CD4-positive, alpha-beta T cell treated with Interferon gamma for 1 hour (primary cell): Measurements from ENCODE around the gene CTNNBIP1.
A peak's percentile ranks its signal among the peaks of the same experiment; 100 is the strongest.

ENCODE experiments used
- DNase-seq: peaks from one replicate; pipeline ENCODE4 v3.0.0-alpha.2; 2020

CTNNBIP1 gene

DNA sequence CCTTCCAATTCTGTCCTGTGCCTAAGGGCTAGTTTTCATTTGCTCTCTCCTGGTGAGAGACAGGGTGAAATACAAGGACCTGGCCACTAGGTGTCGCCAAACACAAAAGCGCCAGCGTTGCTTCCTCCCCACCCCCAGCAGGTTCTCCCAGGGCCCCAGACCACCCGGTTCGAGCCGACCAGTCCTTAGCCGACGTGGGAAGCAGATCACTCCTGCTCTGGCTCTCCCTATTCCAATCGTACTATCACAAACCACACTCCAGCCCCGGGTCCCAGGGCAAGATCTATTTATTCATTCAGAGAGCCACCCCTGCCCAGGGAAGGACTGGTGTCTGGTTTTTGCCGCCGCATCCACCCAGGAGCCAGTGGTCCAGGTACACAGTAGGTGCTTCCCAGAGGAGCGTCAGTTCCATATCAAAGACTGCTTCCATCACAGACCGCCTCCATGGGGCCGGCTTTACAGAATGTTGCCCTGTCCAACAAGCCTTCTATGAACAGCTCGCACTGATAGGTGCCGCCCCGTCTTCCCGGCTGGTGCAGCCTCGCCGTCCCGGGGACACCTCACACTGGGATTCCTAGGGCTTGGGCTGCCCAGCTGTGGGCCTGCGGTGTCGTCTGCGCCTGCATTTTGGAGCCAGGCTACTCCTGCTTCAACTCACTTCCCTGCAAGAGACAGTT is 35.0 kb downstream of the CTNNBIP1 start:
- DNase-seq, result peak; percentile 69

- DNase-seq, result no peak
These were observed 35.7 kb downstream of the CTNNBIP1 start for GRCh38 chr1:9874412-9874811.

GRCh38 chr1:9873992-9874391 is 36.1 kb downstream of the CTNNBIP1 start:
- DNase-seq, result no peak

DNA sequence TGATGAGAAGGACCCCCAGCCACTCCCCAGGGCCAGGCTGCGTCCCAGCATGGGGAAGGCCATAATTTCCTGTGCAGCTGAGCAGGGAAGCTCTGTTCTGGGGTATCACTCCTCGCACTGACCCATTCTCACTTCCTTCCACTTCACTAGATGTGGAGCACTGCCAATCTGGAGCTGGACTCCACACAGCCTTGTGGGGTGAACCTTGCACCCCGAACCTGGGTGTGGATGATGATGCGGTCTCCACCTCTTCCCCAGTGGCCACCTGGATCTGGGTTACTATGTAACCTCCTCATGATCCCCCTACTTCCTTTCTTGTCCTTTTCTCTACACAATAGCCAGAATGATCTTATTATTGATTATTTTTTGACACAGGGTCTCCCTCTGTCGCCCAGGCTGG is 36.7 kb downstream of the CTNNBIP1 start:
- DNase-seq, result no peak

- no peak for DNase-seq
These were observed 37.5 kb downstream of the CTNNBIP1 start for GRCh38 chr1:9872430-9873165.

- no peak for DNase-seq
These were observed 38.2 kb downstream of the CTNNBIP1 start for GRCh38 chr1:9871707-9872425.

GRCh38 chr1:9871021-9871420 is 39.0 kb downstream of the CTNNBIP1 start:
- no peak for DNase-seq

DNA sequence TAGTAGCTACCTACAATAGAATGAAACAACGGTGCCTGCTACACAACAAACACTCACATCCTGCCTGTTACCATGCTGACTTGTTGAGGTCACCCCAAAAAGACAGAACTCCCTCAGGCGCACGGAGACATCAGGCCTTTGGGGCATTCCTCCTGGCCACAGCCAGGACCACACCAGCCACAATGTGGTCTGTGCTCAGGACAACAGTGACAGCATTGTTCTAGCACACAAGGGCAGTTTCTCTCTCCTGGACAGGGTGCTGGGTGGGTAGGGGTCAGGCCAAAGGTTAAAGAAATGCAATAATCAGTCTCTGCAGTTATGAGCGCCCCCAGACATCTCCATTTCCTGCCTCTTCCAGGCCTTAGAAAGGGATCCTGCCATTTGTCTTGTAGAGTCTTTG is 39.5 kb downstream of the CTNNBIP1 start:
- DNase-seq, result no peak

- DNase-seq, result no peak
These were observed 40.2 kb downstream of the CTNNBIP1 start for GRCh38 chr1:9869831-9870251.

GRCh38 chr1:9868244-9868590 is 41.9 kb downstream of the CTNNBIP1 start:
- DNase-seq, result no peak

DNA sequence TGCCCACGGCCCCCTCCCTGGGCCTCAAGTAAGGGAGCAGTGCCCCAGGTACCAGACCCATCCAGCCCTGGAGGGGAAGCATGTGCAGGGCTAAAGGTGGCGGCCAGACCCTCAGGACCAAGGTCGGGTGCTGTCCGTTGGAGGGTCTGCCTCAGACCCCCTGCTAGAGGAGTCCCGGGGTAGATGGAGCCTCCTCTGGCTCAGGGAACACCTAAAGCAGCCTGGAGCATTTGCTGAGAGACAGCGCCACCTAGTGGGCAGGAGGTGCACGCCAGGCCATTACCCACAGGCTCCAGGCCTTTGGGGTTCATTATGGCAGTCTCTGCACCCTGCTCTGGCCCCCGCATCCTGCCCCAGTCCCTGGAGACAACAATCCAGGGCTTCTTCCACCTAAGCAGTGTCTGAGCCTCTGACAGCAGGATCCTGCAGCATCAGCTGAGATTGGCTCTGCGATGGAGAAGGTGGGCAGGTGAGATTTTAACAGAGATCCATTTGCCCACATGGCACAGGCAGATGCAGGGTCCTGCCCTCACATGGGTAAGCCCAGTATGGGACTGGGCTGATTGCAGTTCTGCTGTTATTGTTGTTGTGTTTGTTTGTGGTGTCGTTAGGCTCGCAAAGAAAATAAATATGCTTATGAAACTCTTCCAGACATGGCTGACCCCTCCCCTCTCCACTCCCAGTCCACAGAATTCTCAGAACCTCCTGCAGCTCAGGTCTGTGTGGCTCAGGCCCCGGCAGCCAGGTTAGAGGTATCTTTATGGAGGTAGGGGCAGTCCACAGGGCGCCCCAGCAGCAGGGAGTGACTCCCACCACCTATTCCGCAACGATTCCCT is 42.4 kb downstream of the CTNNBIP1 start:
- peak; percentile 79 for DNase-seq

DNA sequence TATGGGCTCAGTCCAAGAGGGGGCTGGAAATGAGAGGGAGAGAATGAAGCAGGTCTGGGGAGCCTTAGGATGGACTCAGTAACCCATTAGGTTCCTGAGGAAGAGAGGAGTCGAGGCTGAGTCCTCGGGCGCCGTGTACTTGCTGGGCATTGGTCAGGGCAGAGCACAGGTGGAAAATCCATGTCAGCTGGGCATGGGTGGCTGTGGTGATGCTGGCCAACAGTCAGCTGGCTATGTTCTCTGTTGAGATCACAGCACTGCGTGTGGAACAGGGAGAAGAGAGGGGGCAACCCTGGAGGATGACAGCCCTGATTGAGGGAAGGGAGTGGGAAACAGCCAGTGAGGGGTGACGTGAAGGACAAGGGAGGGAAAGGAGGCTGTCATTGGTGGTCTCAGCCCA is 43.2 kb downstream of the CTNNBIP1 start:
- DNase-seq, result no peak

DNA sequence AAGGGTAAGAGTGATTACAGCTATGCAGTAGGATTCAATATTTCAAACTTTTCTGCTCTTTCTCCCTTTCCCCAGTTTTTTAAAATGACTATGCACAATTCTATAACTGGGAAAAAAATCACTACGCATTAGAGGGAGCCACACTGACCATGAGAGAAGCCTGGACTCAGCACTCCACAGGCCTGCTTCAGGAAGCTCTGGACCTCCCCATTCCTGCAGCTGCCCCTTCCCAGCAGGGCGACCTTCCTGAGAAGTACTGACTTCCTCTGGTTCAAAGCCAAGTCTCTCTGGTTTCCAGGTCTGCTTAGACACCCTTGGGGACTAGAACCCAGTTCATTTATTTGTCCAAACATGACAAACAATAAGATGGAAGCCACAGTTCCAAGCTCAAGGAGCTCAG is 44.3 kb downstream of the CTNNBIP1 start:
- no peak for DNase-seq

DNA sequence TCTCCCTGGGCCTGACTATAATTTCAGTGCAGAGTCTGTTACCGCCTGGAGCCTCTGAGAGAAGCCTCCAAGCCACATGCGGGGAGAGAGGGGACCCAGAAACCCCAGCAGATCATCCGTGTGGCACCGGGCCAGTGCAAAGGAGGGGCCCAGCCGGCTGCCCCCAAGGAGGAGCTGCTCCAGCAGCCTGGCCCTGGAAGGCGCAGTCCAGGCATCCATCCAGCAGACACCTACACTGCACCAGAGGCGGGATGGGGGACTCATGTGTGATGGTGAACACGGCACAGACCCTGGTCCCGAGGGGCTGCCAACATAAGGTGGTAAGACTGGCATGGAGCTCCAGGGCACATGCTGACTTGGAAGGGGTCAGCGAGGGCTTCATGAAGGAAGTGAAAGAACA is 46.7 kb downstream of the CTNNBIP1 start:
- no peak for DNase-seq

DNA sequence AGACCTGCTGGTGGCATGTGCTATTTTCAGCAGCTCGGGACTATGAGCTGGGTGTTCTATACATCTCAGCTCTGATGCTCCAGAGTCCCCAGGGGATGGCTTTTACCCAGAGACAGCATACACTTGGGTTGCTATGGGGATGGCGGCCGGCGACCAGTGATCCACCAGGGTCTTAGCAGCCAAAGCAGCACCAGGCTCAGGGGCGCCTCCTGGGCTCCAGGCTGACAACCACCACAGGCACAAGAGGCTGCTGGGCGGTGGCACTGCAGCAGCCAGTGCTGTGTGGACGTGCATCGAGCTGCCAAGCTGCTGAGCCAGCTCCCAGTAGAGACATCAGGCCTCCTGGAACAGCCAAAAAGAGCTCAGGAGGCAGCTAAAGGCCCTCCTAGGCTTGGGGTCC is 48.7 kb downstream of the CTNNBIP1 start:
- DNase-seq, result no peak

GRCh38 chr1:9860887-9861286 is 49.2 kb downstream of the CTNNBIP1 start:
- no peak for DNase-seq

DNA sequence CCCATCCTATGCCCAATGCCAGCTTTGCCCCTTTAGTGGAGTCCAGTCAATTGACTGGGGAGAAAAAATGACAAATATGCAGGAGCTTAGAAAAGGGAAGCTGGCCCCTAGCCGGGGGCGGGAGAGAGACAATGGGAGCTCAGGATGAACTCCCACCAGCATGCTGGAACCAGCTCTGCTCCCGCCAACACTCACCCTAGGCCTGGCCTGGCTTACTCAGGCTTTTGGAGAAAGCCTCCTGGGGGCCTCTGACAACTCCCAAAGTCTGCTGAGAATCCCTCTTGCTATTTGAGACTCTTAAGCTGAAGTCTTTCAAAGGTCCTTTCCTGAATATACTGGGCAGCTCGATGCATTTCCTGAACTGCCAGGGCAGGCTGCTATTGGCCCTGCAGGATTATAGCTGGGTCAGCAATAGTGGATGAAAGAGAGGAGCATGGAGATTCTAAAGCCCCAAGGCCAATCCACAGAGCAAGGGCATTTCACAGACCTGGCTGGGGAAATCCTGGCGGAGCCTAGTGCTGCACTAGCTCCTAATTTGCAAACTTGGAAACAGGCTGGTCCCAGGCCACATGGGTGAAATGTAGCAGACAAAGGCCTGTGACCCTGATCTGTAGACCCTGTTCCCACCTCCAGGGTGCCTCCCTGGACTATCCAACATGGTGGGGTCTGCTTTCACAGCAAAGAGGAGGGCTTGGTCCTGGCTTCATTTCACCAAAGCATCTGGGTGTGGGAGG is 50.6 kb downstream of the CTNNBIP1 start:
- no peak for DNase-seq

DNA sequence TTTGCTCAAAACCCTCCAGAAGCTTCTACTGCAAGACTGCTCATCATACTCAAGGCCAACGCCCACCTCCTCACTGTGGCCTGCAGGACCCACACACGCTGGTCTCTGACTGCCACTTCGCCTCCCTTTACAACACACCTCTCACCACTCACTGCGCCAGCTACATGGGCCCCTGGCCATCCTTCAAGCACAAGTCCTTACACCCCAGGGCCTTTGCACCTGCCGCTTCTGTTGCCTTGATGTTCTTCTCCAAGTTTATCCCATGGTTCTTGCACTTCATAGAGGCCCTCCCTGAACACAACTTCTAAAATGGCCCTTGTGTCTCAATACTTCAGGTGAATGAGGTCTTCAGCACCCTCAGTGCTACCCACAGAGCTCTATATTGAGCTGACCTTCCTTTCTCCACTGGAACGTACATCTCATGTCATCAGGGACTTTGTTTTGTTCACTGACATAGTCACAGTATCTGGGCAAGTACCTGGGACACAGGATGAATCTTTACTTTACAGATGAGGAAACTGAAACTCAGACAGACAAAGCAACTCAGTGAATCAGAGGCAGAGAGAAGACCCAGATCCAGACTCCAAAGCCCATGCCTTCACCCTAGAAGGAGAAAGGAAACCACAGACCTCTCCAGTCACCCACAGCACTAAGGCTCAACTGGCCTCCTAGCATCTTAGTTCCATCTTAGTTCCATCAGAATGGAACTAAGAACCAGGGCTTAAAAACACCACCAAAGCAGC is 51.6 kb downstream of the CTNNBIP1 start:
- no peak for DNase-seq

DNA sequence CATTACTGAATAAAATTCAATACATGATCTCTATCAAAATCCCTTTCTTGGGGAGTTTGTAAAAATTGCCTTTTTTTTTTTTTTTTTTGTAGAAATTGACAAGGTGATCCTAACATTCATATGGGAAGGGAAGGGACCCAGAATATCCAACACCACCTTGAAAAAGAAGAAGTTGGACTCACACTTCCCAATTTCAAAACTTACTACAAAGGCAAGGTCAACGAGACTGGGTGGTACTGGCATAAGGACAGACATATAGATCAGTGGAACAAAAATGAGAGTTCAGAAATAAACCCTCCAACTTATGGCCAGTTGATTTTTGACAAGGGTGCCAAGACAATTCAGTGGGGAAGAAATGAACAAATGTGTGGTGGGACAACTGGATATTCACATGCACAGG is 54.9 kb downstream of the CTNNBIP1 start:
- no peak for DNase-seq

DNA sequence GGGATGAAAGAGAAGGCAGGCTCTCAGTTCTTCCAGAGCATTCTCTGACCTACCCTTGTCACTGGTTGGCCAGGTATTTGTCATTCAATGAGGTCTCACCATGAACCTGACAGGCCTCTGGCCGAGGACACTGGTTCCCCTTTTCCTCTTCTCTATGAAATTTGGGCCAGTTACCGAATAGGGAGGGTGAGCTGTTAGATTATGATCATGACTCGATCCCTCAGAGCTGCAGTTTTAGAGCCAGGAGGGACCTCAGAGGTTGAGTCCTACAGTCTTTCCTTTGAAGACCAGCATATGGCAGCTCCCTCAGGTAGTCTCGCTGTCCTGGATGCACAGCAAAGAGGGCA is 56.8 kb downstream of the CTNNBIP1 start:
- DNase-seq, result no peak

GRCh38 chr1:9852410-9853248 is 57.4 kb downstream of the CTNNBIP1 start:
- DNase-seq, result no peak
